WTC11 (cell line): ENCODE data around the gene SHLD1.

Source experiments
- CTCF ChIP-seq: fragments of 200-600 bp; IDR thresholded peaks from 2 replicates; pipeline ENCODE4 v1.8.0; 2022; ENCODE audit warnings: antibody characterized with exemption
- NFYB ChIP-seq: sonication (generic); formaldehyde crosslinking; conservative IDR thresholded peaks from 2 replicates; pipeline ENCODE4 v1.8.0; 2022; ENCODE audit warnings: low read depth, missing genetic modification reagents
- ZNF423 ChIP-seq: fragments of 250-450 bp; sonication (Bioruptor Pico); IDR thresholded peaks from 2 replicates; pipeline ENCODE4 v2.1.2; 2022; ENCODE audit warnings: mild to moderate bottlenecking, moderate library complexity
- TF ChIP-seq, protein P1 (sequence below): sonication (generic); formaldehyde crosslinking; IDR thresholded peaks from 2 replicates; pipeline ENCODE4 v1.8.1; 2023; ENCODE audit warnings: mild to moderate bottlenecking, missing genetic modification reagents, moderate library complexity

- TF ChIP-seq, protein P1, sequence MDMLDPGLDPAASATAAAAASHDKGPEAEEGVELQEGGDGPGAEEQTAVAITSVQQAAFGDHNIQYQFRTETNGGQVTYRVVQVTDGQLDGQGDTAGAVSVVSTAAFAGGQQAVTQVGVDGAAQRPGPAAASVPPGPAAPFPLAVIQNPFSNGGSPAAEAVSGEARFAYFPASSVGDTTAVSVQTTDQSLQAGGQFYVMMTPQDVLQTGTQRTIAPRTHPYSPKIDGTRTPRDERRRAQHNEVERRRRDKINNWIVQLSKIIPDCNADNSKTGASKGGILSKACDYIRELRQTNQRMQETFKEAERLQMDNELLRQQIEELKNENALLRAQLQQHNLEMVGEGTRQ = no peak
- TF ChIP-seq NFYB (no peak), ZNF423 (CRISPR knock-in tag) (no peak), CTCF (no peak)
These were observed 85.2 kb downstream of the SHLD1 start for GRCh38 chr20:5835321-5835821.
